GM12873 (cell line): ENCODE results near the gene FOXRED1.

Source experiments
- CTCF ChIP-seq: IDR thresholded peaks from 2 replicates; pipeline ENCODE4 v1.5.1; 2012; ENCODE audit warnings: low read depth, mild to moderate bottlenecking, moderate library complexity, low read length, control low read depth; ENCODE audit not compliant: insufficient read depth; ENCODE audit errors: missing control alignments

FOXRED1 gene

GRCh38 chr11:126231725-126232459 is 37.1 kb upstream of the FOXRED1 start:
- no peak for TF ChIP-seq CTCF

GRCh38 chr11:126232683-126233082 is 36.3 kb upstream of the FOXRED1 start:
- no peak for TF ChIP-seq CTCF

GRCh38 chr11:126233391-126233790 is 35.6 kb upstream of the FOXRED1 start:
- TF ChIP-seq CTCF, result no peak

- TF ChIP-seq CTCF, result no peak
Measured at GRCh38 chr11:126246636-126247035, 22.3 kb upstream of the FOXRED1 start.

GRCh38 chr11:126253265-126253664 is 15.7 kb upstream of the FOXRED1 start:
- no peak for TF ChIP-seq CTCF

- no peak for TF ChIP-seq CTCF
Measured at GRCh38 chr11:126254819-126255218, 14.1 kb upstream of the FOXRED1 start.

GRCh38 chr11:126256216-126256615 is 12.7 kb upstream of the FOXRED1 start:
- no peak for TF ChIP-seq CTCF
